Liver (tissue), 9 donors: ENCODE data around the gene LSAMP. TPM values are rescaled to one million over a fixed set of nuclear protein-coding genes. Genes with fewer than 3 reads are reported as not detected.

Experiments used
- DNase-seq: peaks from one replicate; pipeline ENCODE4 v3.0.0-alpha.2; 2017; ENCODE audit warnings: low spot score
- H3K27ac ChIP-seq, 2 donors: one replicate each; pipeline ENCODE4 v1.7.0; 2013; ENCODE audit warnings: inconsistent platforms in 2 of 2, low read length in 2 of 2, control low read depth in 1 of 2, low read depth in 1 of 2, mild to moderate bottlenecking in 1 of 2
- H3K27me3 ChIP-seq, 4 donors: one replicate each; pipeline versions ENCODE4 v1.6.1 to v1.7.0; 2013; ENCODE audit warnings: low read length in 3 of 4, inconsistent platforms in 1 of 4, mild to moderate bottlenecking in 1 of 4, moderate library complexity in 1 of 4; ENCODE audit not compliant: control insufficient read depth in 4 of 4, insufficient read depth in 4 of 4
- H3K36me3 ChIP-seq, 4 donors: one replicate each; pipeline versions ENCODE4 v1.6.1 to v1.7.0; 2013; ENCODE audit warnings: low read length in 3 of 4, mild to moderate bottlenecking in 3 of 4, low read depth in 1 of 4, moderate library complexity in 1 of 4; ENCODE audit not compliant: control insufficient read depth in 4 of 4, insufficient read depth in 3 of 4
- H3K4me1 ChIP-seq, 4 donors: one replicate each; pipeline versions ENCODE4 v1.6.1 to v1.7.0; 2013; ENCODE audit warnings: low read length in 3 of 4, mild to moderate bottlenecking in 3 of 4, moderate library complexity in 1 of 4; ENCODE audit not compliant: control insufficient read depth in 4 of 4, insufficient read depth in 4 of 4
- H3K4me3 ChIP-seq, 3 donors: one replicate each; pipeline versions ENCODE4 v1.6.1 to v1.7.0; 2013; ENCODE audit warnings: low read length in 3 of 3, control low read depth in 1 of 3, low read depth in 1 of 3, mild to moderate bottlenecking in 1 of 3
- H3K9ac ChIP-seq, 2 donors: one replicate each; pipeline ENCODE4 v1.7.0; 2013; ENCODE audit warnings: low read length in 2 of 2, mild to moderate bottlenecking in 2 of 2, moderate library complexity in 2 of 2, control low read depth in 1 of 2, low read depth in 1 of 2
- H3K9me3 ChIP-seq, 4 donors: one replicate each; pipeline versions ENCODE4 v1.6.1 to v1.7.0; 2013; ENCODE audit warnings: low read length in 3 of 4; ENCODE audit not compliant: control insufficient read depth in 4 of 4
- FOXA1 ChIP-seq: IDR thresholded peaks from 2 replicates; pipeline ENCODE4 v1.6.1; 2016; ENCODE audit warnings: antibody characterized with exemption
- FOXA2 ChIP-seq: IDR thresholded peaks from 2 replicates; pipeline ENCODE4 v1.6.1; 2016; ENCODE audit warnings: antibody characterized with exemption
- GABPA ChIP-seq, 2 donors: IDR thresholded peaks in 1 of 2; conservative IDR thresholded peaks in 1 of 2; 2 replicates each; pipeline ENCODE4 v1.6.1; 2016; ENCODE audit warnings: antibody characterized with exemption in 2 of 2, mild to moderate bottlenecking in 1 of 2, moderate library complexity in 1 of 2
- JUND ChIP-seq, 2 donors: IDR thresholded peaks; 2 replicates each; pipeline ENCODE4 v1.6.1; 2016; ENCODE audit warnings: antibody characterized with exemption in 2 of 2
- NR2F2 ChIP-seq: IDR thresholded peaks from 2 replicates; pipeline ENCODE4 v1.6.1; 2016; ENCODE audit warnings: antibody characterized with exemption
- TAF1 ChIP-seq: conservative IDR thresholded peaks from 2 replicates; pipeline ENCODE4 v1.6.1; 2016; ENCODE audit warnings: antibody characterized with exemption, mild to moderate bottlenecking
- WGBS: extraction: QIAGEN DNeasy Blood & Tissue Kit; methylation state at CpG from one replicate; pipeline ENCODE4 v1.1.7; 2013; 5-methylcytosine and 5-hydroxymethylcytosine counted together
- polyA plus RNA-seq, 2 donors: library from polyadenylated mRNA; stranded (reverse) in 1 of 2; unstranded in 1 of 2; fragments of 200-250 nt in 1 of 2; fragments of >200 nt in 1 of 2; fragmentation: Nextera tagmentation in 1 of 2; extraction: Ambion mirVana in 1 of 2; gene quantifications; one replicate each; pipeline versions ENCODE4 v1.2.1 to v1.2.3, GENCODE V29; 2013 to 2015
- total RNA-seq, 2 donors: library from RNA; depleted of rRNA; stranded (reverse); fragments of >200 nt; gene quantifications; one replicate each; pipeline ENCODE4 v1.2.3, GENCODE V29; 2014
- TF ChIP-seq, protein P1 (sequence below): IDR thresholded peaks from 2 replicates; pipeline ENCODE4 v1.6.1; 2016; ENCODE audit warnings: antibody characterized with exemption
- TF ChIP-seq, protein P2 (sequence below): IDR thresholded peaks from 2 replicates; pipeline ENCODE4 v1.6.1; 2016; ENCODE audit warnings: antibody characterized with exemption, mild to moderate bottlenecking
- TF ChIP-seq, protein P3 (sequence below): IDR thresholded peaks from 2 replicates; pipeline ENCODE4 v1.6.1; 2016; ENCODE audit warnings: antibody characterized with exemption
- TF ChIP-seq, protein P4 (sequence below): fragments of 150-350 bp; IDR thresholded peaks from 2 replicates; pipeline ENCODE4 v1.5.1; 2017; ENCODE audit warnings: improper control_type of control experiment, low read depth, low read length; ENCODE audit not compliant: missing input control
- donor health status: healthy.
- donor health status: healthy.
- donor health status: healthy.
- donor health status: healthy.
- donor health status: healthy.

Gene LSAMP
- total and polyA plus RNA-seq, 4 donors, result 0.01 to 0.17 (median 0.06) TPM

DNA sequence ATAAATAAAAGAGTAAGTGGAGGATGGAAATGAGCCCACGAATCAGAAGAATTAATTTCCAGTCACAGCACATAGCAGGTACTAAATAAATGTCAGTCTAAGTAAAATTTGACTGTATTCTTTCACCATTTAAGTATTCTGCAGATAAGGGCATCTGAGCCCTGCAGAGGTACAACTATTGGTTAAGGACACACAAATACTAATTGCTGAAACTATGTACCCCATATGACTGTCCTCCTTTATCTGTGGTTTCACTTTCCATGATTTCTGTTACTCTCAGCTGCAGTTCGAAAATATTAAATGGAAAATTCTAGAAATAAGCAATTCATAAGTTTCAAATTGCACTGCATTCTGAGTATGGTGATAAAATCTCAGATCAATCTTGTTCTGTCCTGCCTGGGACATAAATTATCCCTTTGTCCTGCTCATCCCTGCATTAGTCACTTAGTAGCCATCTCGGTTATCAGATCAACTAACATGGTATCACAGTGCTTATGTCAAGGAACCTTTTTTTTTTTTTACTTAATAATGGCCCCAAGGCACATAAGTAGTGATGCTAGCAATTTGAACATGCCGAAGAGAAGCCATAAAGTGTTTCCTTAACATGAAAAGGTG is 95.1 kb downstream of the LSAMP start:
- Histone ChIP-seq H3K27me3 (peaks cover 0 to 6% (median 0%) of the 10 kb centered on the region in 4 donors), H3K4me3 (no peak overlapping the region), H3K9ac (no peak overlapping the region), H3K27ac (no peak overlapping the region), H3K9me3 (no peaks in the 10 kb centered on the region), H3K4me1 (no peaks in the 10 kb centered on the region), H3K36me3 (no peaks in the 10 kb centered on the region)
- no peak for DNase-seq
- TF ChIP-seq, protein P1, sequence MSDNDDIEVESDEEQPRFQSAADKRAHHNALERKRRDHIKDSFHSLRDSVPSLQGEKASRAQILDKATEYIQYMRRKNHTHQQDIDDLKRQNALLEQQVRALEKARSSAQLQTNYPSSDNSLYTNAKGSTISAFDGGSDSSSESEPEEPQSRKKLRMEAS, result no peak
- TF ChIP-seq, protein P2, sequence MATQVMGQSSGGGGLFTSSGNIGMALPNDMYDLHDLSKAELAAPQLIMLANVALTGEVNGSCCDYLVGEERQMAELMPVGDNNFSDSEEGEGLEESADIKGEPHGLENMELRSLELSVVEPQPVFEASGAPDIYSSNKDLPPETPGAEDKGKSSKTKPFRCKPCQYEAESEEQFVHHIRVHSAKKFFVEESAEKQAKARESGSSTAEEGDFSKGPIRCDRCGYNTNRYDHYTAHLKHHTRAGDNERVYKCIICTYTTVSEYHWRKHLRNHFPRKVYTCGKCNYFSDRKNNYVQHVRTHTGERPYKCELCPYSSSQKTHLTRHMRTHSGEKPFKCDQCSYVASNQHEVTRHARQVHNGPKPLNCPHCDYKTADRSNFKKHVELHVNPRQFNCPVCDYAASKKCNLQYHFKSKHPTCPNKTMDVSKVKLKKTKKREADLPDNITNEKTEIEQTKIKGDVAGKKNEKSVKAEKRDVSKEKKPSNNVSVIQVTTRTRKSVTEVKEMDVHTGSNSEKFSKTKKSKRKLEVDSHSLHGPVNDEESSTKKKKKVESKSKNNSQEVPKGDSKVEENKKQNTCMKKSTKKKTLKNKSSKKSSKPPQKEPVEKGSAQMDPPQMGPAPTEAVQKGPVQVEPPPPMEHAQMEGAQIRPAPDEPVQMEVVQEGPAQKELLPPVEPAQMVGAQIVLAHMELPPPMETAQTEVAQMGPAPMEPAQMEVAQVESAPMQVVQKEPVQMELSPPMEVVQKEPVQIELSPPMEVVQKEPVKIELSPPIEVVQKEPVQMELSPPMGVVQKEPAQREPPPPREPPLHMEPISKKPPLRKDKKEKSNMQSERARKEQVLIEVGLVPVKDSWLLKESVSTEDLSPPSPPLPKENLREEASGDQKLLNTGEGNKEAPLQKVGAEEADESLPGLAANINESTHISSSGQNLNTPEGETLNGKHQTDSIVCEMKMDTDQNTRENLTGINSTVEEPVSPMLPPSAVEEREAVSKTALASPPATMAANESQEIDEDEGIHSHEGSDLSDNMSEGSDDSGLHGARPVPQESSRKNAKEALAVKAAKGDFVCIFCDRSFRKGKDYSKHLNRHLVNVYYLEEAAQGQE, result no peak
- no peak for TF ChIP-seq FOXA1
- WGBS, result 55% methylated on average over 4 of the region's 4 CpGs

DNA sequence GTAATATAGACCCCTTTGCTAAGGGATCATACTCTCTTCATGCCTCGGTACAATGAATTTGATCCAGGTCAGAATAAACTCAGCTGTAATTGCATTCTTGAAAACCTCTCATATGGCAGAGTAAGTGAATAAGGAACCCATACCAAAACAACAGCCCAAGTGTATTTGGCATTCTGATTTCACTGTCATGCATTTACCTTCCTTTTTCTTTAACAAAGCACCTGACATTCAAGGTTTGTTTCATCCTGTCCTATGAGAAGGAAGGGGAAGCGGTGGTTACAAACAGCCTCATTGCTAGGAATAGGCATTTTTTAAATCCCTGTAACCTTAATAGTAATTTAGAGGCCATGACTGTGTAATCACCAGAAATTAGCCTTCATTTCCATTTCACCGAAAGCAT is 97.1 kb downstream of the LSAMP start:
- H3K27me3 ChIP-seq, result peaks cover 0 to 6% (median 0%) of the 10 kb centered on the region in 4 donors
- no peak for DNase-seq

DNA sequence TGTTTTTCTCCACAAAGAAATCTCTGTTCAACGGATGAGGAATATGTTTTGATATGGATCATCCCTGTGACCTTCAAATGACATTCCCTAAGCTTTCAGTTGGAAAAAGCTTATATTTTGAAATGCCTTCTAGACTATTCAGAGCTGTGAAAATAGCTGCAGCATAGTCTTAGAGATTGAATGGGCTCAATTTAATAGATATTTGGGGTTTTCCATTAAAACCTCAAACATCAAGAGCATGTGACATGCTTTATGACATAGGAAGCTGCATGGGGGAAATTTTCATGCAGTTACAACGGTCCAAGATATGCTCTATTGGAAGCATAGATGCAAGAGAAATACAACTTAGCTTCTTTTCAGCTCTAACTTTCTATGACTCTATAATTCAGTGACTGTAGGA is 102.8 kb downstream of the LSAMP start:
- no peak overlapping the region for H3K9ac ChIP-seq
- WGBS, result 60% methylated on average over 2 of the region's 2 CpGs
- H3K27me3 ChIP-seq, result peaks cover 0 to 4% (median 0%) of the 10 kb centered on the region in 4 donors
- no peak for TF ChIP-seq GABPA (IDR thresholded peaks at IDR 0.05 in 1 of 2, conservative IDR thresholded peaks at IDR 0.05 in 1 of 2)
- TF ChIP-seq, protein P3, sequence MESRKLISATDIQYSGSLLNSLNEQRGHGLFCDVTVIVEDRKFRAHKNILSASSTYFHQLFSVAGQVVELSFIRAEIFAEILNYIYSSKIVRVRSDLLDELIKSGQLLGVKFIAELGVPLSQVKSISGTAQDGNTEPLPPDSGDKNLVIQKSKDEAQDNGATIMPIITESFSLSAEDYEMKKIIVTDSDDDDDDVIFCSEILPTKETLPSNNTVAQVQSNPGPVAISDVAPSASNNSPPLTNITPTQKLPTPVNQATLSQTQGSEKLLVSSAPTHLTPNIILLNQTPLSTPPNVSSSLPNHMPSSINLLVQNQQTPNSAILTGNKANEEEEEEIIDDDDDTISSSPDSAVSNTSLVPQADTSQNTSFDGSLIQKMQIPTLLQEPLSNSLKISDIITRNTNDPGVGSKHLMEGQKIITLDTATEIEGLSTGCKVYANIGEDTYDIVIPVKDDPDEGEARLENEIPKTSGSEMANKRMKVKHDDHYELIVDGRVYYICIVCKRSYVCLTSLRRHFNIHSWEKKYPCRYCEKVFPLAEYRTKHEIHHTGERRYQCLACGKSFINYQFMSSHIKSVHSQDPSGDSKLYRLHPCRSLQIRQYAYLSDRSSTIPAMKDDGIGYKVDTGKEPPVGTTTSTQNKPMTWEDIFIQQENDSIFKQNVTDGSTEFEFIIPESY, result no peak
- no peak for TF ChIP-seq TAF1
- TF ChIP-seq, protein P4, sequence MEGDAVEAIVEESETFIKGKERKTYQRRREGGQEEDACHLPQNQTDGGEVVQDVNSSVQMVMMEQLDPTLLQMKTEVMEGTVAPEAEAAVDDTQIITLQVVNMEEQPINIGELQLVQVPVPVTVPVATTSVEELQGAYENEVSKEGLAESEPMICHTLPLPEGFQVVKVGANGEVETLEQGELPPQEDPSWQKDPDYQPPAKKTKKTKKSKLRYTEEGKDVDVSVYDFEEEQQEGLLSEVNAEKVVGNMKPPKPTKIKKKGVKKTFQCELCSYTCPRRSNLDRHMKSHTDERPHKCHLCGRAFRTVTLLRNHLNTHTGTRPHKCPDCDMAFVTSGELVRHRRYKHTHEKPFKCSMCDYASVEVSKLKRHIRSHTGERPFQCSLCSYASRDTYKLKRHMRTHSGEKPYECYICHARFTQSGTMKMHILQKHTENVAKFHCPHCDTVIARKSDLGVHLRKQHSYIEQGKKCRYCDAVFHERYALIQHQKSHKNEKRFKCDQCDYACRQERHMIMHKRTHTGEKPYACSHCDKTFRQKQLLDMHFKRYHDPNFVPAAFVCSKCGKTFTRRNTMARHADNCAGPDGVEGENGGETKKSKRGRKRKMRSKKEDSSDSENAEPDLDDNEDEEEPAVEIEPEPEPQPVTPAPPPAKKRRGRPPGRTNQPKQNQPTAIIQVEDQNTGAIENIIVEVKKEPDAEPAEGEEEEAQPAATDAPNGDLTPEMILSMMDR, result no peak
- no peak for TF ChIP-seq NR2F2
- no peak for TF ChIP-seq FOXA1
- no peak for TF ChIP-seq JUND (IDR thresholded peaks at IDR 0.05)
- TF ChIP-seq, protein P1, result no peak
- H3K27ac ChIP-seq, result no peak overlapping the region
- no peaks in the 10 kb centered on the region for H3K4me1 ChIP-seq
- no peak for DNase-seq
- no peaks in the 10 kb centered on the region for H3K36me3 ChIP-seq
- H3K4me3 ChIP-seq, result no peak overlapping the region
- H3K9me3 ChIP-seq, result no peaks in the 10 kb centered on the region

More for the DNA sequence above, 97.1 kb downstream of the LSAMP start:
- Histone ChIP-seq H3K27ac (no peak overlapping the region), H3K36me3 (no peaks in the 10 kb centered on the region), H3K9ac (no peak overlapping the region), H3K4me3 (no peak overlapping the region), H3K9me3 (no peaks in the 10 kb centered on the region), H3K4me1 (no peaks in the 10 kb centered on the region)
- TF ChIP-seq, protein P4, result no peak
- no peak for TF ChIP-seq FOXA2
- 79% methylated on average over 3 of the region's 3 CpGs for WGBS
